BJ (cell line): ENCODE results near the gene CDKN2B-AS1. TPM values are rescaled to one million over a fixed set of nuclear protein-coding genes. Genes with fewer than 3 reads are reported as not detected.

Experiments
- CTCF ChIA-PET: fragments of 350-600 bp; formaldehyde crosslinking; extraction: SDS; loops from one replicate; lab custom pipeline; 2021; ENCODE audit warnings: antibody characterized with exemption, inconsistent platforms; lab: Yijun Ruan, JAX
- POLR2A ChIA-PET: fragments of 300-600 bp; sonication (Branson Sonifier 250); formaldehyde crosslinking; extraction: SDS; loops from one replicate; lab custom pipeline; 2021; ENCODE audit warnings: antibody characterized with exemption; lab: Charles Lee
- DNase-seq: peaks from one replicate; pipeline ENCODE4 v3.0.0-alpha.2; 2011; ENCODE audit warnings: low read depth
- H3K27me3 ChIP-seq: 2 replicates; pipeline ENCODE4 v1.6.0; 2011; ENCODE audit warnings: low read length; ENCODE audit not compliant: control insufficient read depth, insufficient read depth
- H3K36me3 ChIP-seq: 2 replicates; pipeline ENCODE4 v1.5.1; 2011; ENCODE audit warnings: low read length; ENCODE audit not compliant: control insufficient read depth, insufficient read depth
- H3K4me3 ChIP-seq: 2 replicates; pipeline ENCODE4 v1.5.1; 2011; ENCODE audit warnings: low read depth, mild to moderate bottlenecking, control low read depth, low read length
- polyA plus RNA-seq: library from polyadenylated mRNA; depleted of rRNA; stranded (reverse); fragments of >200 nt; gene quantifications from 2 replicates; pipeline ENCODE4 v1.2.3, GENCODE V29; 2011
- TF ChIP-seq, protein P1 (sequence below): IDR thresholded peaks from 2 replicates; pipeline ENCODE4 v1.5.1; 2011; ENCODE audit warnings: low read depth, mild to moderate bottlenecking, control low read depth, inconsistent platforms, low read length, moderate library complexity; ENCODE audit not compliant: insufficient read depth

Gene CDKN2B-AS1
- polyA plus RNA-seq, 1 experiment = 0.59 TPM

GRCh38 chr9:22154064-22154463 is 159.5 kb downstream of the CDKN2B-AS1 start:
- Histone ChIP-seq H3K36me3 (no peaks in the 10 kb centered on the region), H3K4me3 (no peak overlapping the region), H3K27me3 (no peaks in the 10 kb centered on the region)
- ChIA-PET POLR2A (no interaction called here), CTCF (interaction anchor here (0.6 kb wide), 1 partner anchor 819 kb away, joined by 7 read pairs; the partner anchor contains the start of gene KLHL9)
- no peak for DNase-seq
- TF ChIP-seq, protein P1, sequence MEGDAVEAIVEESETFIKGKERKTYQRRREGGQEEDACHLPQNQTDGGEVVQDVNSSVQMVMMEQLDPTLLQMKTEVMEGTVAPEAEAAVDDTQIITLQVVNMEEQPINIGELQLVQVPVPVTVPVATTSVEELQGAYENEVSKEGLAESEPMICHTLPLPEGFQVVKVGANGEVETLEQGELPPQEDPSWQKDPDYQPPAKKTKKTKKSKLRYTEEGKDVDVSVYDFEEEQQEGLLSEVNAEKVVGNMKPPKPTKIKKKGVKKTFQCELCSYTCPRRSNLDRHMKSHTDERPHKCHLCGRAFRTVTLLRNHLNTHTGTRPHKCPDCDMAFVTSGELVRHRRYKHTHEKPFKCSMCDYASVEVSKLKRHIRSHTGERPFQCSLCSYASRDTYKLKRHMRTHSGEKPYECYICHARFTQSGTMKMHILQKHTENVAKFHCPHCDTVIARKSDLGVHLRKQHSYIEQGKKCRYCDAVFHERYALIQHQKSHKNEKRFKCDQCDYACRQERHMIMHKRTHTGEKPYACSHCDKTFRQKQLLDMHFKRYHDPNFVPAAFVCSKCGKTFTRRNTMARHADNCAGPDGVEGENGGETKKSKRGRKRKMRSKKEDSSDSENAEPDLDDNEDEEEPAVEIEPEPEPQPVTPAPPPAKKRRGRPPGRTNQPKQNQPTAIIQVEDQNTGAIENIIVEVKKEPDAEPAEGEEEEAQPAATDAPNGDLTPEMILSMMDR = no peak

- ChIA-PET POLR2A (no interaction called here), CTCF (interaction anchor here (1.9 kb wide), 1 partner anchor 148 kb away, joined by 4 read pairs; the partner anchor contains the start of gene CDKN2B)
- no peak for DNase-seq
- Histone ChIP-seq H3K36me3 (no peaks in the 10 kb centered on the region), H3K4me3 (no peak overlapping the region), H3K27me3 (no peaks in the 10 kb centered on the region)
- TF ChIP-seq, protein P1 = no peak
Measured at GRCh38 chr9:22156586-22156985, 162.0 kb downstream of the CDKN2B-AS1 start.

DNA sequence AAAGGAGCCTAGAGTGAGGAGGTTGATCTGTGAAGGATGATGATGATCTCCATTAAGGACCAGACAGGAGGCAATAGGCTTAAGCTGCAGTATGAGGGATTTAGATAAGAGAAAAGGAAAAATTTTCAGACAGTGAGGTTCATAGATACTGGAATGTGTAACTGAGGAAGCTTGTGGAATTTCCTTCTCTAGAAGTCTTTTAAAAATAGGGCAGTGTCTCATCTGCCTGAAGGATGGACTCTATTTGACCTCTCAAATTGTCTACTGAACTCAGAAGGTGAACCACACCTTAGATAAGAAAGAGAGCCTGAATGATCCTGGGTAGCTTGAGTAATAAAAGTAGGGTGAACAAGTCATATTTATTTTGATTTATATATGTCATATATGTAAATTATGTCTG is 162.7 kb downstream of the CDKN2B-AS1 start:
- Histone ChIP-seq H3K4me3 (no peak overlapping the region), H3K36me3 (no peaks in the 10 kb centered on the region), H3K27me3 (no peaks in the 10 kb centered on the region)
- TF ChIP-seq, protein P1 = no peak
- ChIA-PET CTCF (interaction anchor here (0.6 to 1.9 kb wide), 3 partner anchors 47 to 1688 kb away, joined by 3 to 4 read pairs (median 3); partner anchors contain the start of gene CDKN2B), POLR2A (no interaction called here)
- DNase-seq = no peak

GRCh38 chr9:22157828-22158227 is 163.2 kb downstream of the CDKN2B-AS1 start:
- H3K4me3 ChIP-seq = no peak overlapping the region
- CTCF ChIA-PET = interaction anchor here (0.6 to 1.9 kb wide), 2 partner anchors 149 to 1689 kb away, joined by 3 to 4 read pairs; partner anchors contain the start of gene CDKN2B
- no peaks in the 10 kb centered on the region for H3K27me3 ChIP-seq
- H3K36me3 ChIP-seq = no peaks in the 10 kb centered on the region
- TF ChIP-seq, protein P1 = no peak
- POLR2A ChIA-PET = no interaction called here
- no peak for DNase-seq

DNA sequence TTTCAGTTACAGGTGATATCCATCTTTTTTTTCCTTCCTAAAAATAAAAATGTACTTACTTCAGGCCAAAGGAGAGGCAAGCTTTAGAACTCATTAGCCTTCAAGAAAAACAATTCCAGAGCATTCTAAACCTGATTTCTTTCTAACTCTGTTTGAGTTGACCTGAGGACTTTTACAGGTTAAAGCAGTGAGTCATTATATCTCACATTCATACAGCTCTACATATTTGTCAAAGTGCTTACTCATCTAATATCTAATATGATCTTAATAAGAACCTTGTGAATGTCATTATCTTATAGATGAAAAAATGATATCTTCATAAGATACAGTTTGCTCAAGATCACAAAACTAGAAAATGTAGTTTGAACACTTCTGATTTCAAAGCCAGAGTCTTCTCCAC is 163.7 kb downstream of the CDKN2B-AS1 start:
- DNase-seq = no peak
- ChIA-PET CTCF (no interaction called here), POLR2A (interaction anchor here (0.7 to 0.8 kb wide), 2 partner anchors 149 to 172 kb away, joined by 3 read pairs; partner anchors contain the start of gene CDKN2B)
- no peaks in the 10 kb centered on the region for H3K27me3 ChIP-seq
- no peak overlapping the region for H3K4me3 ChIP-seq
- H3K36me3 ChIP-seq = no peaks in the 10 kb centered on the region
- TF ChIP-seq, protein P1 = no peak
